ENCODE measurements around the gene GPBP1L1. TPM values are rescaled to one million over a fixed set of nuclear protein-coding genes. Genes with fewer than 3 reads are reported as not detected.
"Not testable (repeated sequence)": the region's sequence is repeated elsewhere in the genome, so short reads cannot be mapped to it uniquely, and the experiment has no call there.

GPBP1L1 gene
- 84.3 TPM for polyA plus RNA-seq (2012; ENCODE audit: missing spikeins)

GRCh38 chr1:45686288-45687013 is at the start of gene GPBP1L1:
Gene GPBP1L1, minus strand, starts transcription at chr1:45686533. Its CDS starts 27,446 bp downstream, at chr1:45659087.
- FAIRE-seq = peak; percentile 99
- peak; percentile 81 for TF ChIP-seq POLR2A (IDR thresholded peaks at IDR 0.05; ENCODE audit: low read depth, low read length)
- TF ChIP-seq TAF1 (IDR thresholded peaks at IDR 0.05; ENCODE audit: borderline replicate concordance, low read depth, low read length) = peak; percentile 49; the same call in 1 of the 2 replicates
- TF ChIP-seq POLR2AphosphoS5 (IDR thresholded peaks at IDR 0.05; ENCODE audit: low read depth, low read length) = peak; percentile 46
- peak; percentile 94 for DNase-seq (ENCODE audit: insufficient read length)

GRCh38 chr1:45730780-45731319 is 44.5 kb upstream of the GPBP1L1 start:
- FAIRE-seq (no peak), DNase-seq (ENCODE audit: insufficient read length) (no peak)
- no peak for TF ChIP-seq POLR2AphosphoS5 (IDR thresholded peaks at IDR 0.05; ENCODE audit: low read depth, low read length)
- no peak for TF ChIP-seq POLR2A (IDR thresholded peaks at IDR 0.05; ENCODE audit: low read depth, low read length)
- no peak for TF ChIP-seq TAF1 (IDR thresholded peaks at IDR 0.05; ENCODE audit: borderline replicate concordance, low read depth, low read length)

- no peak for FAIRE-seq
- DNase-seq (ENCODE audit: insufficient read length) = no peak
- TF ChIP-seq POLR2A (IDR thresholded peaks at IDR 0.05; ENCODE audit: low read depth, low read length) (no peak), TAF1 (IDR thresholded peaks at IDR 0.05; ENCODE audit: borderline replicate concordance, low read depth, low read length) (no peak), POLR2AphosphoS5 (IDR thresholded peaks at IDR 0.05; ENCODE audit: low read depth, low read length) (no peak)
These were observed 43.9 kb upstream of the GPBP1L1 start for GRCh38 chr1:45730075-45730779.

GRCh38 chr1:45726007-45726406 is 39.7 kb upstream of the GPBP1L1 start:
- FAIRE-seq; DNase-seq (ENCODE audit: insufficient read length): not testable (repeated sequence)

GRCh38 chr1:45723248-45723930 is 37.1 kb upstream of the GPBP1L1 start:
- TF ChIP-seq POLR2AphosphoS5 (IDR thresholded peaks at IDR 0.05; ENCODE audit: low read depth, low read length) (no peak), POLR2A (IDR thresholded peaks at IDR 0.05; ENCODE audit: low read depth, low read length) (no peak), TAF1 (IDR thresholded peaks at IDR 0.05; ENCODE audit: borderline replicate concordance, low read depth, low read length) (no peak)
- no peak for DNase-seq (ENCODE audit: insufficient read length)
- no peak for FAIRE-seq

GRCh38 chr1:45722809-45723208 is 36.5 kb upstream of the GPBP1L1 start:
- FAIRE-seq = no peak
- no peak for DNase-seq (ENCODE audit: insufficient read length)
- TF ChIP-seq POLR2AphosphoS5 (IDR thresholded peaks at IDR 0.05; ENCODE audit: low read depth, low read length) (no peak), TAF1 (IDR thresholded peaks at IDR 0.05; ENCODE audit: borderline replicate concordance, low read depth, low read length) (no peak), POLR2A (IDR thresholded peaks at IDR 0.05; ENCODE audit: low read depth, low read length) (no peak)

GRCh38 chr1:45721207-45721606 is 34.9 kb upstream of the GPBP1L1 start:
- FAIRE-seq = no peak
- TF ChIP-seq POLR2AphosphoS5 (IDR thresholded peaks at IDR 0.05; ENCODE audit: low read depth, low read length) = no peak
- no peak for TF ChIP-seq TAF1 (IDR thresholded peaks at IDR 0.05; ENCODE audit: borderline replicate concordance, low read depth, low read length)
- no peak for TF ChIP-seq POLR2A (IDR thresholded peaks at IDR 0.05; ENCODE audit: low read depth, low read length)
- no peak for DNase-seq (ENCODE audit: insufficient read length)

- DNase-seq (ENCODE audit: insufficient read length) = no peak
- no peak for TF ChIP-seq POLR2A (IDR thresholded peaks at IDR 0.05; ENCODE audit: low read depth, low read length)
- no peak for TF ChIP-seq TAF1 (IDR thresholded peaks at IDR 0.05; ENCODE audit: borderline replicate concordance, low read depth, low read length)
- no peak for TF ChIP-seq POLR2AphosphoS5 (IDR thresholded peaks at IDR 0.05; ENCODE audit: low read depth, low read length)
- no peak for FAIRE-seq
These were observed 32.0 kb upstream of the GPBP1L1 start for GRCh38 chr1:45718289-45718688.

- FAIRE-seq = not testable (repeated sequence)
These were observed 31.1 kb upstream of the GPBP1L1 start for GRCh38 chr1:45717386-45717785.

GRCh38 chr1:45716700-45717099 is 30.4 kb upstream of the GPBP1L1 start:
- no peak for TF ChIP-seq POLR2A (IDR thresholded peaks at IDR 0.05; ENCODE audit: low read depth, low read length)
- no peak for TF ChIP-seq TAF1 (IDR thresholded peaks at IDR 0.05; ENCODE audit: borderline replicate concordance, low read depth, low read length)
- no peak for TF ChIP-seq POLR2AphosphoS5 (IDR thresholded peaks at IDR 0.05; ENCODE audit: low read depth, low read length)
- no peak for FAIRE-seq
- no peak for DNase-seq (ENCODE audit: insufficient read length)

More at GRCh38 chr1:45717386-45717785, 31.1 kb upstream of the GPBP1L1 start:
- not testable (repeated sequence) for DNase-seq (ENCODE audit: insufficient read length)

- no peak for DNase-seq (ENCODE audit: insufficient read length)
- no peak for TF ChIP-seq POLR2A (IDR thresholded peaks at IDR 0.05; ENCODE audit: low read depth, low read length)
- TF ChIP-seq TAF1 (IDR thresholded peaks at IDR 0.05; ENCODE audit: borderline replicate concordance, low read depth, low read length) = no peak
- no peak for TF ChIP-seq POLR2AphosphoS5 (IDR thresholded peaks at IDR 0.05; ENCODE audit: low read depth, low read length)
- FAIRE-seq = no peak
These were observed 27.4 kb upstream of the GPBP1L1 start for GRCh38 chr1:45713711-45714110.
